HepG2 (cell line): ENCODE data around the gene ASZ1.
"Not testable (repeated sequence)": the region's sequence is repeated elsewhere in the genome, so short reads cannot be mapped to it uniquely, and the experiment has no call there.

Experiments
- ADNP ChIP-seq: sonication (generic); formaldehyde crosslinking; IDR thresholded peaks from 2 replicates; pipeline ENCODE4 v1.4.0; 2020; ENCODE audit warnings: missing genetic modification reagents
- BRCA1 ChIP-seq: sonication (generic); formaldehyde crosslinking; IDR thresholded peaks from 2 replicates; pipeline ENCODE4 v1.4.0; 2020; ENCODE audit warnings: missing genetic modification reagents
- CHD4 ChIP-seq: fragments of 200-600 bp; sonication (generic); IDR thresholded peaks from 2 replicates; pipeline ENCODE4 v1.7.0; 2017; ENCODE audit warnings: mild to moderate bottlenecking, low read length, borderline replicate concordance
- CREB1 ChIP-seq, 2 experiments: fragments of 450-650 bp in 1 of 2; IDR thresholded peaks; 2 replicates each; pipeline ENCODE4 v1.6.1; 2016 to 2017; ENCODE audit warnings: control low read depth in 1 of 2, mild to moderate bottlenecking in 1 of 2, missing compliant biosample characterization in 1 of 2, missing genetic modification characterization in 1 of 2
- EZH2 ChIP-seq: conservative IDR thresholded peaks from 2 replicates; pipeline ENCODE4 v1.6.1; 2012; ENCODE audit warnings: mild to moderate bottlenecking, low read depth, low read length, moderate library complexity
- JUN ChIP-seq: sonication (generic); formaldehyde crosslinking; IDR thresholded peaks from 2 replicates; pipeline ENCODE4 v1.4.0; 2020; ENCODE audit warnings: mild to moderate bottlenecking, missing genetic modification reagents
- MAX ChIP-seq: IDR thresholded peaks from 2 replicates; pipeline ENCODE4 v1.6.1; 2012; ENCODE audit warnings: inconsistent platforms
- POLR2AphosphoS5 ChIP-seq: IDR thresholded peaks from 2 replicates; pipeline ENCODE4 v1.6.1; 2012; ENCODE audit warnings: low read depth, low read length
- PREB ChIP-seq: sonication (generic); formaldehyde crosslinking; IDR thresholded peaks from 2 replicates; pipeline ENCODE4 v1.4.0; 2020; ENCODE audit warnings: missing genetic modification reagents
- SMC3 ChIP-seq: IDR thresholded peaks from 2 replicates; pipeline ENCODE4 v1.6.1; 2011; ENCODE audit warnings: low read length, improper control_type of control experiment
- SRSF4 ChIP-seq: fragments of 200-400 bp; formaldehyde crosslinking; IDR thresholded peaks from one replicate; pipeline ENCODE4 v1.6.1; 2018; ENCODE audit warnings: mild to moderate bottlenecking, low read depth, low read length, moderate library complexity; ENCODE audit not compliant: poor library complexity, severe bottlenecking
- TCF7L2 ChIP-seq: IDR thresholded peaks from 2 replicates; pipeline ENCODE4 v1.6.1; 2011; ENCODE audit warnings: mild to moderate bottlenecking, low read depth, low read length, moderate library complexity
- ZBTB4 ChIP-seq: sonication (generic); formaldehyde crosslinking; IDR thresholded peaks from 2 replicates; pipeline ENCODE4 v1.4.0; 2020; ENCODE audit warnings: missing genetic modification reagents, mild to moderate bottlenecking, borderline replicate concordance
- ZFP37 ChIP-seq: sonication (generic); formaldehyde crosslinking; IDR thresholded peaks from 2 replicates; pipeline ENCODE4 v1.4.0; 2020; ENCODE audit warnings: missing genetic modification reagents, borderline replicate concordance

GRCh38 chr7:117460815-117461214 is 33.5 kb upstream of the ASZ1 start:
- TF ChIP-seq EZH2; CHD4; PREB (CRISPR knock-in tag); ZFP37 (CRISPR knock-in tag); TCF7L2; MAX; CREB1 (IDR thresholded peaks at IDR 0.05); CREB1 (CRISPR knock-in tag; IDR thresholded peaks at IDR 0.05); POLR2AphosphoS5; ZBTB4 (CRISPR knock-in tag); SMC3; ADNP (CRISPR knock-in tag); SRSF4; JUN (CRISPR knock-in tag); BRCA1 (CRISPR knock-in tag): not testable (repeated sequence)
